Measurements from ENCODE around the gene PRMT5. TPM values are rescaled to one million over a fixed set of nuclear protein-coding genes. Genes with fewer than 3 reads are reported as not detected.

PRMT5 gene
- total RNA-seq, 1 donor from 2014 or later, result 91.6 TPM

GRCh38 chr14:22875003-22875747 lies 54.0 kb downstream of the PRMT5 start:
- H3K9me3 Mint-ChIP-seq (ENCODE audit: unreplicated experiment), result no peaks in the 10 kb centered on the region
- H4K20me1 ChIP-seq (ENCODE audit: insufficient read depth, low read length), result peaks cover 31% of the 10 kb centered on the region
- H3K27me3 ChIP-seq (ENCODE audit: insufficient read depth, low read length), result no peaks in the 10 kb centered on the region
- H3K9ac ChIP-seq (ENCODE audit: low read length), result no peak overlapping the region
- no peaks in the 10 kb centered on the region for H3K27me3 Mint-ChIP-seq (ENCODE audit: low read depth, unreplicated experiment)
- TF ChIP-seq, protein P1, sequence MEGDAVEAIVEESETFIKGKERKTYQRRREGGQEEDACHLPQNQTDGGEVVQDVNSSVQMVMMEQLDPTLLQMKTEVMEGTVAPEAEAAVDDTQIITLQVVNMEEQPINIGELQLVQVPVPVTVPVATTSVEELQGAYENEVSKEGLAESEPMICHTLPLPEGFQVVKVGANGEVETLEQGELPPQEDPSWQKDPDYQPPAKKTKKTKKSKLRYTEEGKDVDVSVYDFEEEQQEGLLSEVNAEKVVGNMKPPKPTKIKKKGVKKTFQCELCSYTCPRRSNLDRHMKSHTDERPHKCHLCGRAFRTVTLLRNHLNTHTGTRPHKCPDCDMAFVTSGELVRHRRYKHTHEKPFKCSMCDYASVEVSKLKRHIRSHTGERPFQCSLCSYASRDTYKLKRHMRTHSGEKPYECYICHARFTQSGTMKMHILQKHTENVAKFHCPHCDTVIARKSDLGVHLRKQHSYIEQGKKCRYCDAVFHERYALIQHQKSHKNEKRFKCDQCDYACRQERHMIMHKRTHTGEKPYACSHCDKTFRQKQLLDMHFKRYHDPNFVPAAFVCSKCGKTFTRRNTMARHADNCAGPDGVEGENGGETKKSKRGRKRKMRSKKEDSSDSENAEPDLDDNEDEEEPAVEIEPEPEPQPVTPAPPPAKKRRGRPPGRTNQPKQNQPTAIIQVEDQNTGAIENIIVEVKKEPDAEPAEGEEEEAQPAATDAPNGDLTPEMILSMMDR (IDR thresholded peaks at IDR 0.05; ENCODE audit: insufficient read depth, low read depth, low read length), result no peak
- TF ChIP-seq EZH2 (IDR thresholded peaks at IDR 0.05; ENCODE audit: insufficient read depth, low read length), result no peak
- peaks cover 23% of the 10 kb centered on the region for H3K36me3 Mint-ChIP-seq (ENCODE audit: low read depth, unreplicated experiment)
- H3K36me3 ChIP-seq (ENCODE audit: insufficient read depth, low read length), result peaks cover 18% of the 10 kb centered on the region
- no peak overlapping the region for H3K27ac Mint-ChIP-seq (ENCODE audit: unreplicated experiment)
- peaks cover 11% of the 10 kb centered on the region for H3K4me1 Mint-ChIP-seq (ENCODE audit: low read depth, unreplicated experiment)
- no peak overlapping the region for H2AFZ ChIP-seq (ENCODE audit: low read depth, low read length)
- H3K4me3 ChIP-seq (ENCODE audit: insufficient read depth, low read depth, low read length), result no peak overlapping the region
- H3K4me3 Mint-ChIP-seq (ENCODE audit: unreplicated experiment), result no peak overlapping the region
- H3K27ac ChIP-seq (ENCODE audit: low read depth, low read length), result no peak overlapping the region
- no peaks in the 10 kb centered on the region for H3K9me3 ChIP-seq (ENCODE audit: insufficient read depth, low read depth, low read length)
- DNase-seq (ENCODE audit: low read depth), result no peak
- no peak for FAIRE-seq
- peaks cover 11% of the 10 kb centered on the region for H3K4me1 ChIP-seq (ENCODE audit: insufficient read depth, low read length)
- peaks cover 27% of the 10 kb centered on the region for H3K79me2 ChIP-seq (ENCODE audit: insufficient read depth, low read length)
- H3K4me2 ChIP-seq (ENCODE audit: low read length), result no peak overlapping the region

GRCh38 chr14:22872833-22873520 lies 56.2 kb downstream of the PRMT5 start:
- H2AFZ ChIP-seq (ENCODE audit: low read depth, low read length), result peak overlapping the region; percentile 21
- H3K4me3 Mint-ChIP-seq (ENCODE audit: unreplicated experiment), result peak overlapping the region; percentile 90
- DNase-seq (ENCODE audit: low read depth) (peak; percentile 3), FAIRE-seq (no peak)
- no peaks in the 10 kb centered on the region for H3K27me3 Mint-ChIP-seq (ENCODE audit: low read depth, unreplicated experiment)
- H3K9me3 ChIP-seq (ENCODE audit: insufficient read depth, low read depth, low read length), result no peaks in the 10 kb centered on the region
- H3K4me1 ChIP-seq (ENCODE audit: insufficient read depth, low read length), result peaks cover 11% of the 10 kb centered on the region
- H3K27ac Mint-ChIP-seq (ENCODE audit: unreplicated experiment), result peak overlapping the region; percentile 86
- H3K79me2 ChIP-seq (ENCODE audit: insufficient read depth, low read length), result peaks cover 27% of the 10 kb centered on the region
- peaks cover 11% of the 10 kb centered on the region for H3K4me1 Mint-ChIP-seq (ENCODE audit: low read depth, unreplicated experiment)
- H3K9me3 Mint-ChIP-seq (ENCODE audit: unreplicated experiment), result no peaks in the 10 kb centered on the region
- peaks cover 15% of the 10 kb centered on the region for H3K36me3 Mint-ChIP-seq (ENCODE audit: low read depth, unreplicated experiment)
- peak overlapping the region; percentile 87 for H3K27ac ChIP-seq (ENCODE audit: low read depth, low read length)
- H3K4me2 ChIP-seq (ENCODE audit: low read length), result peak overlapping the region; percentile 90
- no peaks in the 10 kb centered on the region for H3K27me3 ChIP-seq (ENCODE audit: insufficient read depth, low read length)
- no peak for TF ChIP-seq EZH2 (IDR thresholded peaks at IDR 0.05; ENCODE audit: insufficient read depth, low read length)
- TF ChIP-seq, protein P1 (IDR thresholded peaks at IDR 0.05; ENCODE audit: insufficient read depth, low read depth, low read length), result no peak
- H3K36me3 ChIP-seq (ENCODE audit: insufficient read depth, low read length), result peaks cover 14% of the 10 kb centered on the region
- peak overlapping the region; percentile 70 for H3K4me3 ChIP-seq (ENCODE audit: insufficient read depth, low read depth, low read length)
- peaks cover 31% of the 10 kb centered on the region for H4K20me1 ChIP-seq (ENCODE audit: insufficient read depth, low read length)
- H3K9ac ChIP-seq (ENCODE audit: low read length), result peak overlapping the region; percentile 84
